ENCODE measurements around the gene PSAPL1. TPM values are rescaled to one million over a fixed set of nuclear protein-coding genes. Genes with fewer than 3 reads are reported as not detected.

The PSAPL1 gene
- total RNA-seq, 3 donors from 2014 or later (not counting 1 experiment from before 2014, with no cell fraction given), result not detected

- Histone ChIP-seq H3K36me3 (ENCODE audit: control insufficient read depth, insufficient read depth, low read length) (no peaks in the 10 kb centered on the region), H3K9me3 (ENCODE audit: control insufficient read depth, insufficient read depth, low read length) (no peaks in the 10 kb centered on the region), H3K27ac (ENCODE audit: low read length) (no peak overlapping the region), H3K27me3 (ENCODE audit: control insufficient read depth, insufficient read depth, low read length) (peaks cover 13% of the 10 kb centered on the region), H3K4me1 (ENCODE audit: control insufficient read depth, insufficient read depth, low read length) (peaks cover 27% of the 10 kb centered on the region), H3K4me3 (ENCODE audit: low read length) (no peak overlapping the region)
- Mint-ChIP-seq H3K36me3 (no peaks in the 10 kb centered on the region), H3K27ac (no peak overlapping the region), H3K4me1 (peaks cover 21 to 34% of the 10 kb centered on the region in 2 donors), H3K9me3 (no peaks in the 10 kb centered on the region), H3K4me3 (no peak overlapping the region), H3K27me3 (ENCODE audit: low read depth in 2 of 2) (peaks cover 54 to 59% of the 10 kb centered on the region in 2 donors)
- intact Hi-C loops (cut with micrococcal nuclease), result loop anchor here (10.0 kb wide), 2 partner anchors 85 to 275 kb away; no protein-coding TSS in a partner anchor
- TF ChIP-seq CTCF (IDR thresholded peaks at IDR 0.05), result no peak
- DNase-seq, result no peak
- no peak for ATAC-seq
- 67% methylated on average over 2 of the region's 2 CpGs for WGBS (ENCODE audit: insufficient coverage)
These were observed 5.0 kb upstream of the PSAPL1 start for GRCh38 chr4:7439699-7440098.

- TF ChIP-seq CTCF (IDR thresholded peaks at IDR 0.05), result no peak
- peaks cover 42 to 52% of the 10 kb centered on the region in 2 donors for H3K27me3 Mint-ChIP-seq (ENCODE audit: low read depth in 2 of 2)
- no peaks in the 10 kb centered on the region for H3K36me3 Mint-ChIP-seq
- H3K4me1 Mint-ChIP-seq, result peaks cover 15 to 27% of the 10 kb centered on the region in 2 donors
- no peak overlapping the region for H3K27ac Mint-ChIP-seq
- H3K4me3 Mint-ChIP-seq, result no peak overlapping the region
- Histone ChIP-seq H3K27ac (ENCODE audit: low read length) (no peak overlapping the region), H3K27me3 (ENCODE audit: control insufficient read depth, insufficient read depth, low read length) (peaks cover 21% of the 10 kb centered on the region), H3K9me3 (ENCODE audit: control insufficient read depth, insufficient read depth, low read length) (no peaks in the 10 kb centered on the region), H3K36me3 (ENCODE audit: control insufficient read depth, insufficient read depth, low read length) (no peaks in the 10 kb centered on the region), H3K4me1 (ENCODE audit: control insufficient read depth, insufficient read depth, low read length) (peaks cover 28% of the 10 kb centered on the region), H3K4me3 (ENCODE audit: low read length) (no peak overlapping the region)
- ATAC-seq (no peak), DNase-seq (no peak)
- intact Hi-C loops (cut with micrococcal nuclease), result loop anchor here (10.0 kb wide), 2 partner anchors 89 to 279 kb away; no protein-coding TSS in a partner anchor
- 81% methylated on average over 13 of the region's 13 CpGs for WGBS (ENCODE audit: insufficient coverage)
- no peaks in the 10 kb centered on the region for H3K9me3 Mint-ChIP-seq
These were observed 1.5 kb upstream of the PSAPL1 start for GRCh38 chr4:7436256-7436655.

GRCh38 chr4:7435471-7436061 lies 836 bp upstream of the PSAPL1 start:
- ATAC-seq (peak; percentile 76 to 95 (median 92)), DNase-seq (peak; percentile 23 to 59)
- Histone ChIP-seq H3K27me3 (ENCODE audit: control insufficient read depth, insufficient read depth, low read length) (peaks cover 18% of the 10 kb centered on the region), H3K27ac (ENCODE audit: low read length) (no peak overlapping the region), H3K9me3 (ENCODE audit: control insufficient read depth, insufficient read depth, low read length) (no peaks in the 10 kb centered on the region), H3K4me3 (ENCODE audit: low read length) (no peak overlapping the region), H3K4me1 (ENCODE audit: control insufficient read depth, insufficient read depth, low read length) (peaks cover 28% of the 10 kb centered on the region), H3K36me3 (ENCODE audit: control insufficient read depth, insufficient read depth, low read length) (no peaks in the 10 kb centered on the region)
- Mint-ChIP-seq H3K27ac (peak overlapping the region; percentile 64 to 78), H3K27me3 (ENCODE audit: low read depth in 2 of 2) (peaks cover 39 to 48% of the 10 kb centered on the region in 2 donors), H3K4me1 (peaks cover 15 to 21% of the 10 kb centered on the region in 2 donors), H3K9me3 (no peaks in the 10 kb centered on the region), H3K36me3 (no peaks in the 10 kb centered on the region), H3K4me3 (peak overlapping the region; percentile 74)
- intact Hi-C loops (cut with micrococcal nuclease), result loop anchor here (1.0 to 10.0 kb wide), 3 partner anchors 89 to 279 kb away; no protein-coding TSS in a partner anchor
- WGBS (ENCODE audit: insufficient coverage), result 51% methylated on average over 9 of the region's 11 CpGs
- no peak for TF ChIP-seq CTCF (IDR thresholded peaks at IDR 0.05)
